SU-DHL-6 (cell line): ENCODE results near the gene ITGA11.

Experiments
- H2AFZ ChIP-seq: fragments of 200-600 bp; sonication (generic); 2 replicates; pipeline ENCODE4 v1.6.1; 2014; ENCODE audit warnings: low read depth, mild to moderate bottlenecking, moderate library complexity, mixed read lengths, antibody characterized with exemption, low read length; ENCODE audit not compliant: severe bottlenecking
- H3F3A ChIP-seq: fragments of 200-600 bp; shearing (Covaris generic); 2 replicates; pipeline ENCODE4 v1.6.0; 2016; ENCODE audit warnings: antibody characterized with exemption, mild to moderate bottlenecking; ENCODE audit not compliant: insufficient read depth
- H3K27ac ChIP-seq: fragments of 200-600 bp; sonication (generic); 2 replicates; pipeline ENCODE4 v1.5.1; 2016; ENCODE audit warnings: low read depth, mild to moderate bottlenecking, low read length, moderate library complexity, mixed read lengths
- H3K27me3 ChIP-seq: fragments of 200-600 bp; sonication (generic), shearing (Covaris generic); 2 replicates; pipeline ENCODE4 v1.6.0; 2014; ENCODE audit warnings: mild to moderate bottlenecking, low read length
- H3K36me3 ChIP-seq: fragments of 200-600 bp; sonication (generic); 2 replicates; pipeline ENCODE4 v1.6.1; 2014; ENCODE audit warnings: mild to moderate bottlenecking, low read length, mixed read lengths
- H3K4me2 ChIP-seq: fragments of 300-600, 200-600 bp; shearing (Covaris generic), sonication (generic); 2 replicates; pipeline ENCODE4 v1.6.0; 2014; ENCODE audit warnings: low read length, low read depth, mild to moderate bottlenecking; ENCODE audit not compliant: poor library complexity, severe bottlenecking
- H3K4me3 ChIP-seq: fragments of 200-600 bp; sonication (generic); 2 replicates; pipeline ENCODE4 v1.5.1; 2014; ENCODE audit warnings: antibody characterized with exemption, low read length, mild to moderate bottlenecking, mixed read lengths; ENCODE audit not compliant: insufficient read depth, poor library complexity, severe bottlenecking
- H3K79me2 ChIP-seq: fragments of 200-600 bp; sonication (generic); 2 replicates; pipeline ENCODE4 v1.6.1; 2014; ENCODE audit warnings: mild to moderate bottlenecking, low read length, moderate library complexity; ENCODE audit not compliant: insufficient read depth
- H3K9ac ChIP-seq: fragments of 200-600 bp; sonication (generic); 2 replicates; pipeline ENCODE4 v1.7.0; 2014; ENCODE audit warnings: mild to moderate bottlenecking, low read length
- H3K9me2 ChIP-seq: fragments of 200-600 bp; sonication (generic); replicated peaks from 2 replicates; pipeline ENCODE4 v1.6.1; 2014; ENCODE audit warnings: low read length; ENCODE audit not compliant: insufficient read depth
- H3K9me3 ChIP-seq: fragments of 200-600 bp; sonication (generic); 2 replicates; pipeline ENCODE4 v1.6.1; 2014; ENCODE audit warnings: low read length, mixed read lengths; ENCODE audit not compliant: insufficient read depth
- H4K20me1 ChIP-seq: fragments of 200-600 bp; sonication (generic); 2 replicates; pipeline ENCODE4 v1.6.1; 2014; ENCODE audit warnings: low read depth, mild to moderate bottlenecking, antibody characterized with exemption, low read length, moderate library complexity, mixed read lengths
- EZH2phosphoT487 ChIP-seq: fragments of 200-600 bp; sonication (generic), shearing (Covaris generic); conservative IDR thresholded peaks from 2 replicates; pipeline ENCODE4 v1.6.1; 2018; ENCODE audit warnings: mild to moderate bottlenecking, antibody characterized with exemption, low read length, moderate library complexity, mixed read lengths
- TF ChIP-seq, protein P1 (sequence below): fragments of 200-600 bp; sonication (generic); IDR thresholded peaks from one replicate; pipeline ENCODE4 v1.5.1; 2017; ENCODE audit warnings: antibody characterized with exemption, mild to moderate bottlenecking, low read length, moderate library complexity; ENCODE audit not compliant: insufficient read depth, poor library complexity, severe bottlenecking

ITGA11 gene

DNA sequence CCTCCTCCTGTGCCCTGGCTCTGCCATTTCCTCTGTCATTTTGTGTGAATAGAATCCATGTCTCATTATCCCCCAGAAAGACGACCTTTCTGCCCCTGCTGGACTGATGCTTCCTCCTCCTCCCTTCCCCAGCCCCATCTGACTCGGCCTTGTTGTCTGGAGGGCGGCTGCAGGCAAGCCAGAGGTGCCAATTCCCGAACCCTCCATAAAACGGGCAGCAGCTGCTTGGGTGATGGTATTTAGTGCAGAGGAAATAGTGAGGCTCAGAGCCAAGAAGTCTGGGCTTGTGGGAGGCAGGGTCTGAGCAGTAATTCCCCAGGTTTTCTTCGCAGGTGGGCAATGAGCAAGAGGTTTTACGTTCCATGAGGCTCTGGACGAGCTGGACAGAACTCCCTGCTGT is 71.2 kb downstream of the ITGA11 start:
- H3K9me2 ChIP-seq = no peaks in the 10 kb centered on the region
- no peak for TF ChIP-seq EZH2phosphoT487
- TF ChIP-seq, protein P1, sequence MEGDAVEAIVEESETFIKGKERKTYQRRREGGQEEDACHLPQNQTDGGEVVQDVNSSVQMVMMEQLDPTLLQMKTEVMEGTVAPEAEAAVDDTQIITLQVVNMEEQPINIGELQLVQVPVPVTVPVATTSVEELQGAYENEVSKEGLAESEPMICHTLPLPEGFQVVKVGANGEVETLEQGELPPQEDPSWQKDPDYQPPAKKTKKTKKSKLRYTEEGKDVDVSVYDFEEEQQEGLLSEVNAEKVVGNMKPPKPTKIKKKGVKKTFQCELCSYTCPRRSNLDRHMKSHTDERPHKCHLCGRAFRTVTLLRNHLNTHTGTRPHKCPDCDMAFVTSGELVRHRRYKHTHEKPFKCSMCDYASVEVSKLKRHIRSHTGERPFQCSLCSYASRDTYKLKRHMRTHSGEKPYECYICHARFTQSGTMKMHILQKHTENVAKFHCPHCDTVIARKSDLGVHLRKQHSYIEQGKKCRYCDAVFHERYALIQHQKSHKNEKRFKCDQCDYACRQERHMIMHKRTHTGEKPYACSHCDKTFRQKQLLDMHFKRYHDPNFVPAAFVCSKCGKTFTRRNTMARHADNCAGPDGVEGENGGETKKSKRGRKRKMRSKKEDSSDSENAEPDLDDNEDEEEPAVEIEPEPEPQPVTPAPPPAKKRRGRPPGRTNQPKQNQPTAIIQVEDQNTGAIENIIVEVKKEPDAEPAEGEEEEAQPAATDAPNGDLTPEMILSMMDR = no peak

DNA sequence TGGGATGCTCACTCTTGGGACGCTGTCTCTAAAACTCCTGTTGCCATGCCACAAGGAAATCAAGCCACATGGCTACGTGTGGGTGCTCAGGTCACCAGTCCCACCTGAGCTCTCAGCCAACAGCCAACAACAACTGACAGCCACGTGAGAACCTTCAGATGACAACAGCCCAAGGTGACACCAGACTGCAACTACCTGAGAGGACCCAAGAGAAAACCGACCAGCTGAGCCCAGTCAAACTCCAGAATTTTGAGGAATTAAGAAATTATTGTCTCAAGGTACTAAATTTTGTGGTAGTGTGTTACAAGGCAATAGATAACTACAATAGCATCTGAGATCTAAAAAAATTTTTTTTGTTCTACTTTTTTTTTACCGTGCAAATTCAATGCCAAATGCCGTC is 75.2 kb downstream of the ITGA11 start:
- Histone ChIP-seq H3K4me2 (no peak overlapping the region), H2AFZ (no peak overlapping the region), H3K79me2 (no peaks in the 10 kb centered on the region), H3K27me3 (no peaks in the 10 kb centered on the region), H3K9me3 (no peaks in the 10 kb centered on the region), H3K27ac (no peak overlapping the region), H3K9ac (no peak overlapping the region), H3K9me2 (no peaks in the 10 kb centered on the region), H4K20me1 (no peaks in the 10 kb centered on the region), H3K4me3 (no peak overlapping the region), H3K36me3 (no peaks in the 10 kb centered on the region), H3F3A (no peaks in the 10 kb centered on the region)
- no peak for TF ChIP-seq EZH2phosphoT487
- TF ChIP-seq, protein P1 = no peak

More for the DNA sequence above, 71.2 kb downstream of the ITGA11 start:
- Histone ChIP-seq H3K4me2 (no peak overlapping the region), H3K9ac (no peak overlapping the region), H2AFZ (no peak overlapping the region), H3K27ac (no peak overlapping the region), H3K27me3 (no peaks in the 10 kb centered on the region), H3F3A (no peaks in the 10 kb centered on the region), H3K9me3 (no peaks in the 10 kb centered on the region), H3K79me2 (no peaks in the 10 kb centered on the region), H4K20me1 (no peaks in the 10 kb centered on the region), H3K4me3 (no peak overlapping the region), H3K36me3 (no peaks in the 10 kb centered on the region)

DNA sequence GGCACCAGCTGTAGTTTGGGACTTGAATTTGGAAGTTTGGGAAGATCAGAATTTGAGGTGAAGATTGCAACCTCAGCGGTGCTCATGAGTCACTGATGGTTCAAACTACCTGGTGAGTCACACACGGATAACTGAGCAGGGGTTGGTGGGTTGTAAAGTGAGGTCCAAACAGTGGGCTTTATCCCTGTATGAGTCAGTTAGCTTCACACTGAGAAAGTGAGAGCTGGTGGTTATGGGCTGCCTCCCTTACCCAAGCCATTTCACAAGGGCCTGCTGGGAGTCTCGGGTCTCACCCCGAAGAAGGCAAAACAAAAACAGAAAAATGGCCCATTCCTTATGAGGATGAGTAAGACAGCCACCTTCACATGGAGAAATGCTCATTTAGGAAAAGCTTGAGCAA is 77.0 kb downstream of the ITGA11 start:
- no peak overlapping the region for H3K9ac ChIP-seq
- no peaks in the 10 kb centered on the region for H3K36me3 ChIP-seq
- H3K4me3 ChIP-seq = no peak overlapping the region
- H3K27me3 ChIP-seq = no peaks in the 10 kb centered on the region
- no peak overlapping the region for H3K27ac ChIP-seq
- H3F3A ChIP-seq = no peaks in the 10 kb centered on the region
- no peak for TF ChIP-seq EZH2phosphoT487
- TF ChIP-seq, protein P1 = no peak
- no peaks in the 10 kb centered on the region for H3K9me2 ChIP-seq
- H2AFZ ChIP-seq = no peak overlapping the region
- H3K9me3 ChIP-seq = no peaks in the 10 kb centered on the region
- H3K4me2 ChIP-seq = no peak overlapping the region
- no peaks in the 10 kb centered on the region for H3K79me2 ChIP-seq
- no peaks in the 10 kb centered on the region for H4K20me1 ChIP-seq
